ENCODE measurements around the gene LRRC10B. TPM values are rescaled to one million over a fixed set of nuclear protein-coding genes. Genes with fewer than 3 reads are reported as not detected.

The LRRC10B gene
- total RNA-seq, 1 donor from 2014 or later, result 0.14 TPM

GRCh38 chr11:61534025-61534932 lies 25.7 kb downstream of the LRRC10B start:
- DNase-seq, result no peak
- H3K27ac Mint-ChIP-seq, result no peak overlapping the region
- H3K9me3 Mint-ChIP-seq, result no peaks in the 10 kb centered on the region
- no peak overlapping the region for H3K4me3 Mint-ChIP-seq
- intact Hi-C loops (cut with micrococcal nuclease), result no loop called here
- H3K27me3 Mint-ChIP-seq, result peaks cover under 1% of the 10 kb centered on the region
- no peaks in the 10 kb centered on the region for H3K4me1 Mint-ChIP-seq
- no peaks in the 10 kb centered on the region for H3K36me3 Mint-ChIP-seq (ENCODE audit: low read depth)

- H3K36me3 Mint-ChIP-seq (ENCODE audit: low read depth), result no peaks in the 10 kb centered on the region
- no peaks in the 10 kb centered on the region for H3K9me3 Mint-ChIP-seq
- no peak for DNase-seq
- H3K27ac Mint-ChIP-seq, result no peak overlapping the region
- H3K4me1 Mint-ChIP-seq, result no peaks in the 10 kb centered on the region
- intact Hi-C loops (cut with micrococcal nuclease), result no loop called here
- no peak overlapping the region for H3K4me3 Mint-ChIP-seq
- peaks cover 2% of the 10 kb centered on the region for H3K27me3 Mint-ChIP-seq
These were observed 26.6 kb downstream of the LRRC10B start for GRCh38 chr11:61534933-61535839.

GRCh38 chr11:61535998-61536675 lies 27.6 kb downstream of the LRRC10B start:
- Mint-ChIP-seq H3K4me1 (no peaks in the 10 kb centered on the region), H3K36me3 (ENCODE audit: low read depth) (no peaks in the 10 kb centered on the region), H3K27me3 (peaks cover 2% of the 10 kb centered on the region), H3K27ac (no peak overlapping the region), H3K4me3 (no peak overlapping the region), H3K9me3 (no peaks in the 10 kb centered on the region)
- intact Hi-C loops (cut with micrococcal nuclease), result no loop called here
- no peak for DNase-seq

GRCh38 chr11:61536676-61537270 lies 28.2 kb downstream of the LRRC10B start:
- H3K36me3 Mint-ChIP-seq (ENCODE audit: low read depth), result no peaks in the 10 kb centered on the region

GRCh38 chr11:61537326-61537725 lies 28.8 kb downstream of the LRRC10B start:
- H3K9me3 Mint-ChIP-seq, result no peaks in the 10 kb centered on the region
- H3K4me1 Mint-ChIP-seq, result no peaks in the 10 kb centered on the region
- intact Hi-C loops (cut with micrococcal nuclease), result no loop called here
- H3K36me3 Mint-ChIP-seq (ENCODE audit: low read depth), result no peaks in the 10 kb centered on the region
- H3K27me3 Mint-ChIP-seq, result peaks cover 2% of the 10 kb centered on the region
- H3K4me3 Mint-ChIP-seq, result no peak overlapping the region
- H3K27ac Mint-ChIP-seq, result no peak overlapping the region
- no peak for DNase-seq

More at GRCh38 chr11:61536676-61537270, 28.2 kb downstream of the LRRC10B start:
- Mint-ChIP-seq H3K27me3 (peaks cover 2% of the 10 kb centered on the region), H3K27ac (no peak overlapping the region), H3K9me3 (no peaks in the 10 kb centered on the region), H3K4me1 (no peaks in the 10 kb centered on the region), H3K4me3 (no peak overlapping the region)
- DNase-seq, result no peak
- intact Hi-C loops (cut with micrococcal nuclease), result no loop called here

GRCh38 chr11:61538636-61538961 lies 30.1 kb downstream of the LRRC10B start:
- no peak overlapping the region for H3K4me3 Mint-ChIP-seq
- DNase-seq, result no peak
- H3K27ac Mint-ChIP-seq, result no peak overlapping the region
- peaks cover 2% of the 10 kb centered on the region for H3K27me3 Mint-ChIP-seq
- H3K4me1 Mint-ChIP-seq, result no peaks in the 10 kb centered on the region
- no peaks in the 10 kb centered on the region for H3K36me3 Mint-ChIP-seq (ENCODE audit: low read depth)
- intact Hi-C loops (cut with micrococcal nuclease), result no loop called here
- H3K9me3 Mint-ChIP-seq, result no peaks in the 10 kb centered on the region

GRCh38 chr11:61539006-61539405 lies 30.5 kb downstream of the LRRC10B start:
- intact Hi-C loops (cut with micrococcal nuclease), result no loop called here
- Mint-ChIP-seq H3K4me3 (no peak overlapping the region), H3K36me3 (ENCODE audit: low read depth) (no peaks in the 10 kb centered on the region), H3K4me1 (no peaks in the 10 kb centered on the region), H3K27ac (no peak overlapping the region), H3K27me3 (peaks cover 2% of the 10 kb centered on the region), H3K9me3 (no peaks in the 10 kb centered on the region)
- no peak for DNase-seq

GRCh38 chr11:61539831-61540357 lies 31.3 kb downstream of the LRRC10B start:
- H3K36me3 Mint-ChIP-seq (ENCODE audit: low read depth), result no peaks in the 10 kb centered on the region
- H3K27me3 Mint-ChIP-seq, result peaks cover 2% of the 10 kb centered on the region
- H3K9me3 Mint-ChIP-seq, result no peaks in the 10 kb centered on the region
- H3K4me3 Mint-ChIP-seq, result no peak overlapping the region
- DNase-seq, result no peak
- no peaks in the 10 kb centered on the region for H3K4me1 Mint-ChIP-seq
- intact Hi-C loops (cut with micrococcal nuclease), result no loop called here
- no peak overlapping the region for H3K27ac Mint-ChIP-seq

GRCh38 chr11:61540528-61540927 lies 32.0 kb downstream of the LRRC10B start:
- DNase-seq, result no peak
- intact Hi-C loops (cut with micrococcal nuclease), result no loop called here
- no peaks in the 10 kb centered on the region for H3K36me3 Mint-ChIP-seq (ENCODE audit: low read depth)
- H3K9me3 Mint-ChIP-seq, result no peaks in the 10 kb centered on the region
- H3K4me1 Mint-ChIP-seq, result no peaks in the 10 kb centered on the region
- H3K27me3 Mint-ChIP-seq, result peaks cover 2% of the 10 kb centered on the region
- H3K27ac Mint-ChIP-seq, result no peak overlapping the region
- H3K4me3 Mint-ChIP-seq, result no peak overlapping the region

- intact Hi-C loops (cut with micrococcal nuclease), result no loop called here
- Mint-ChIP-seq H3K4me1 (no peaks in the 10 kb centered on the region), H3K27ac (no peak overlapping the region), H3K4me3 (no peak overlapping the region), H3K9me3 (no peaks in the 10 kb centered on the region), H3K36me3 (ENCODE audit: low read depth) (no peaks in the 10 kb centered on the region), H3K27me3 (peaks cover 2% of the 10 kb centered on the region)
- no peak for DNase-seq
These were observed 33.0 kb downstream of the LRRC10B start for GRCh38 chr11:61541598-61541997.

- no peak for DNase-seq
- peaks cover 2% of the 10 kb centered on the region for H3K27me3 Mint-ChIP-seq
- H3K4me3 Mint-ChIP-seq, result no peak overlapping the region
- H3K4me1 Mint-ChIP-seq, result no peaks in the 10 kb centered on the region
- H3K36me3 Mint-ChIP-seq (ENCODE audit: low read depth), result no peaks in the 10 kb centered on the region
- H3K27ac Mint-ChIP-seq, result no peak overlapping the region
- intact Hi-C loops (cut with micrococcal nuclease), result no loop called here
- no peaks in the 10 kb centered on the region for H3K9me3 Mint-ChIP-seq
These were observed 33.5 kb downstream of the LRRC10B start for GRCh38 chr11:61542024-61542461.

- H3K9me3 Mint-ChIP-seq, result no peaks in the 10 kb centered on the region
- no peaks in the 10 kb centered on the region for H3K36me3 Mint-ChIP-seq (ENCODE audit: low read depth)
- no peaks in the 10 kb centered on the region for H3K4me1 Mint-ChIP-seq
- no peak overlapping the region for H3K27ac Mint-ChIP-seq
- H3K4me3 Mint-ChIP-seq, result no peak overlapping the region
- no peak for DNase-seq
- H3K27me3 Mint-ChIP-seq, result peaks cover 2% of the 10 kb centered on the region
- intact Hi-C loops (cut with micrococcal nuclease), result no loop called here
These were observed 34.2 kb downstream of the LRRC10B start for GRCh38 chr11:61542705-61543104.

GRCh38 chr11:61543606-61544306 lies 35.2 kb downstream of the LRRC10B start:
- Mint-ChIP-seq H3K27me3 (peaks cover 2% of the 10 kb centered on the region), H3K4me1 (no peaks in the 10 kb centered on the region), H3K4me3 (no peak overlapping the region), H3K36me3 (ENCODE audit: low read depth) (no peaks in the 10 kb centered on the region), H3K9me3 (no peaks in the 10 kb centered on the region), H3K27ac (no peak overlapping the region)
- intact Hi-C loops (cut with micrococcal nuclease), result no loop called here
- no peak for DNase-seq

Measured in activated CD4-positive, alpha-beta T cell treated with anti-CD3 and anti-CD28 coated beads, Interleukin-2, amount 10 ng/mL, durations not matched to agents 24 days and 14 days (primary cell).